Muscle of arm (tissue), 14 donors: ENCODE results near the gene RMI2. TPM values are rescaled to one million over a fixed set of nuclear protein-coding genes. Genes with fewer than 3 reads are reported as not detected.
"Not testable (repeated sequence)": the region's sequence is repeated elsewhere in the genome, so short reads cannot be mapped to it uniquely, and the experiment has no call there.

ENCODE experiments used
- DNase-seq: peaks from one replicate; pipeline ENCODE4 v3.0.0-alpha.2; 2013
- long read RNA-seq, 11 donors: transcript quantifications; one replicate each; lab custom pipeline, GENCODE V29; 2026
- polyA plus RNA-seq, 12 donors: library from polyadenylated mRNA; unstranded; fragments of 120-200 nt; gene quantifications; one replicate each; pipeline ENCODE4 v1.2.1, GENCODE V29; 2013; ENCODE audit not compliant: insufficient read length in 12 of 12

Gene RMI2
- polyA plus RNA-seq: 10 to 100 TPM in 6 of 12 donors, 1 to 10 TPM in 4, not detected in 2; 6.7 to 13.8 (median 10.5) TPM
- long read RNA-seq, donor 1, transcript RMI2-201 (2 exons, 1,457 nt): major isoform, 8 of 9 reads
- long read RNA-seq, donor 1, partial matches to known transcripts: 0 of 9 reads
- long read RNA-seq, donor 1, other reads (novel, unspliced or antisense): 0 of 9 reads
- long read RNA-seq, donor 2, partial matches to known transcripts: 0 of 2 reads
- long read RNA-seq, donor 2, other reads (novel, unspliced or antisense): 0 of 2 reads
- long read RNA-seq, donor 3, partial matches to known transcripts: 0 of 2 reads
- long read RNA-seq, donor 3, other reads (novel, unspliced or antisense): 0 of 2 reads
- long read RNA-seq, donor 4, partial matches to known transcripts: 0 of 4 reads
- long read RNA-seq, donor 4, other reads (novel, unspliced or antisense): 0 of 4 reads
- long read RNA-seq, donor 5, transcript RMI2-201 (2 exons, 1,457 nt): major isoform, 7 of 8 reads
- long read RNA-seq, donor 5, partial matches to known transcripts: 0 of 8 reads
- long read RNA-seq, donor 5, other reads (novel, unspliced or antisense): 0 of 8 reads
- long read RNA-seq, donor 6, partial matches to known transcripts: 0 of 2 reads
- long read RNA-seq, donor 6, other reads (novel, unspliced or antisense): 0 of 2 reads
- long read RNA-seq, donor 7, partial matches to known transcripts: 0 of 1 reads
- long read RNA-seq, donor 7, other reads (novel, unspliced or antisense): 0 of 1 reads
- long read RNA-seq, donor 8, partial matches to known transcripts: 0 of 3 reads
- long read RNA-seq, donor 8, other reads (novel, unspliced or antisense): 0 of 3 reads
- long read RNA-seq, donor 9, partial matches to known transcripts: 0 of 4 reads
- long read RNA-seq, donor 9, other reads (novel, unspliced or antisense): 0 of 4 reads
- long read RNA-seq, donor 10, transcript RMI2-201 (2 exons, 1,457 nt): major isoform, 6 of 6 reads
- long read RNA-seq, donor 10, partial matches to known transcripts: 0 of 6 reads
- long read RNA-seq, donor 10, other reads (novel, unspliced or antisense): 0 of 6 reads
- long read RNA-seq, donor 11, transcript RMI2-201 (2 exons, 1,457 nt): major isoform, 5 of 5 reads
- long read RNA-seq, donor 11, partial matches to known transcripts: 0 of 5 reads
- long read RNA-seq, donor 11, other reads (novel, unspliced or antisense): 0 of 5 reads

DNA sequence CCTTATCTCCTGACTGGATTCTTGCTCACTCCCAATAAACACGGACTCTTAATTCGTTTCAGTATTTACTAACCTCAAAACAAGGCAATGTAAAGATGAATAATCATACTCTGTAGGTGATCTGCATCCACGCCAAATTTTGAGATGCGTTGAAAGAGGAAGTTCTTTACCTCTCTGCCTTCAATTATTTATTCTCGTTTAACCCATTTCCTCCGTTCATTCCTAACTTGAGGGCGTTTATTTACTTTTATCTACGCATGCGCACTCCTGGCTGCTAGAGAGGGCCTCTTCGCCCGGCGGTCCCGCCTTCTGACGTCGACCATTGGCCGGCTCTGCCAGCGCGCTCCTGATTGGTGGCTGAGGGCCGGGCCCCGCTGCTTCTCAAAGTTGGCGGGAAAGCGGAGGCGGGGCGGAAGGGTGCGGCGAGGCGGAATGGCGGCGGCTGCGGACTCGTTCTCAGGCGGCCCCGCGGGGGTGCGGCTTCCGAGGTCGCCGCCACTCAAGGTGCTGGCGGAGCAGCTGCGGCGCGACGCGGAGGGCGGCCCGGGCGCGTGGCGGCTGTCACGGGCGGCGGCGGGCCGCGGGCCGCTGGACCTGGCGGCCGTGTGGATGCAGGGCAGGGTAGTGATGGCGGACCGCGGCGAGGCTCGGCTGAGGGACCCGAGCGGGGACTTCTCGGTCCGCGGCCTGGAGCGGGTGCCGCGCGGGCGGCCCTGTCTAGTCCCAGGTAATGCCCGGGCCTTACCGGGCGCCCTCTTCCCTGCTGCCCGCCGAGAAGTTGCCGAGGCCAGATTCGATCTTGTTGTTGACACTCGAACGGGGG, at the start of gene RMI2:
Gene RMI2 (plus strand): TSS at position 420 of the 823 bp plus-strand sequence. CDS start 13 bp downstream, at position 433.
- peak; percentile 98 for DNase-seq

- DNase-seq: no peak
Observed at GRCh38 chr16:11295672-11296071, 49.6 kb upstream of the RMI2 start.

GRCh38 chr16:11296351-11296705, 48.9 kb upstream of the RMI2 start:
- no peak for DNase-seq

DNA sequence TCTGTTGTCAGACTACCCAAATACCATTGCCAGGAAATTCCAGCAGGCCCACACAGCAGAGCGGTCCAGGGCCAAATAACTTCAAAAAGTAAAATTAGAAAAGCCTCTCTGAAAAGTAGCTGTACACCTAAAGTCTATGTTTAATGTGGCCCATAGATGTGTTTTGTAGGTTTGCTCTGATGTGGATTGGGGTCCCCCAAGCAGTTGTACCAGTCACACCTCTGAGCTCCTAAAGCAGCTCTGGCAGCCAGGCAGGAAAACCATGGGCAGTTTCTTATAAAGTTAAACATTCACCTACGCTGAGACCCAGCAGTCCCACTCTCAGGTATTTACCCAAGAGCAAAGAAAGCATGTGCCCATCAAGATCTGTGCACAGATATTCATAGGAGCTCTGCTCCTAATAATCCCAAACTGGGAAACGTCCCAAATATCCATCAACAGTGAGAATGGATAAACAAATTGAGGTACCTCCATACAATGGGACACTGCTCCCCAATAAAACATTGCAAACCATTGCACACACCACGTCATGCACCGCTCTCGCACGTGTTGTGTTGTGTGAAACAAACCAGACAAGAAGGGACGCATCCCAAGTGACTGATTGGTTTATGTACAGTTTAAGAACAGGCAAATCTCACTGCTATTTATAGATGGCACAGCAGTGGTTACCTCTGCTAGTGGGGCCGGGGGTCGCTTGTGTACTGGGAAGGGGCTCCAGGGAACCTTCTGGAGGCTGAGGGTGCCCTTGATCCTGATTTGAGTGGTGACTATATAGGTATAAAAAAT, 48.4 kb upstream of the RMI2 start:
- DNase-seq: no peak

GRCh38 chr16:11297492-11298142, 47.6 kb upstream of the RMI2 start:
- peak; percentile 27 for DNase-seq

- no peak for DNase-seq
Observed at GRCh38 chr16:11298143-11298900, 46.9 kb upstream of the RMI2 start.

- not testable (repeated sequence) for DNase-seq
Observed at GRCh38 chr16:11298950-11299547, 46.2 kb upstream of the RMI2 start.

DNA sequence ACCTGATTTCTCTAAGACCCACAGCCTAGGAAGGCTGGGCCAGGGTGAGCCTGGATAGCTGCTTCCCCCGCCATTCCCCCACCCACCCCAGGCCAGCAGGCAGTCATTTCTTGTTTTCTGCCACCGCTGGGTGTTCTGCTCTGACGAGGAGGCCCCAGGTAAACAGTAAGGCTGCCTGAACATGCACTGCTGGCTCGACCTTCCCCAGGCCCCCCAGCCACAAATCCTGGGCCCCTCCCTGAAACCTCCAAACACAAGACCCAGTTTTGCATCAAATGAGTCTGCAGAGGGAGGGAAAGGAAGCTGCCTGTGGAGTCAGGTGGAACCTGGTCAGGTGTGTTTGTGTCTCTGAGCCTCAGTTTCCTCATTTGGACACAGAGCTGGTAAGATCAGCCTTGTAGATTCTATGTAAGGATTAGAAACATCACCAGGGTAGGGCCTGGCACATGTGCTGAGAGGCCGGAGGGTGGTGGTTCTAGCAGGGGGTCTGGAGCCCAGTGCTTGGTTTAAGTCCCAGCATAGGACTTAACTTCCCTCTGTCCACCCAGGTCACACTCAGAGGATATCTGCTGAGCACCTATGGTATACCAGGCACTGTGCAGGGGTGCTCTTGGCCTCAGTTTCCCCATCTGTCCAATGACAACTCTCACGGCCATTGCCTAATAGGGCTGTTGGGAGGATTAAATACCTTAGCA, 45.2 kb upstream of the RMI2 start:
- DNase-seq: no peak

DNA sequence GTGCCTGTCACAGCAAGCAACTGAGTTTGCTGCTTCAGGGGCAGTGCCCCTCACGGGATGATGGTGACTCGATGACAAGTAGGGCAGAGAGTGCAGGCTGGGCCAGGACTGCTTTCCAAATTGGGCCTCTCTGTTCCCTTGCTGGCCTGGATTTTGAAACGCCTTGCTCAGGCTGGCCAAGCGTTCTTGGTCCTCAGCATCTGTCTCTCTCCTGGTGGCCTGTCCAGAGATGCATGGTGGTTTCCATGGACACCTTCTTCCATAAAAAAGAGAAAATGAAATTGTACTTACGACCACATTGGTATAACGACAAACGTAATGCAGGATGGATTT, 44.7 kb upstream of the RMI2 start:
- DNase-seq: no peak

DNA sequence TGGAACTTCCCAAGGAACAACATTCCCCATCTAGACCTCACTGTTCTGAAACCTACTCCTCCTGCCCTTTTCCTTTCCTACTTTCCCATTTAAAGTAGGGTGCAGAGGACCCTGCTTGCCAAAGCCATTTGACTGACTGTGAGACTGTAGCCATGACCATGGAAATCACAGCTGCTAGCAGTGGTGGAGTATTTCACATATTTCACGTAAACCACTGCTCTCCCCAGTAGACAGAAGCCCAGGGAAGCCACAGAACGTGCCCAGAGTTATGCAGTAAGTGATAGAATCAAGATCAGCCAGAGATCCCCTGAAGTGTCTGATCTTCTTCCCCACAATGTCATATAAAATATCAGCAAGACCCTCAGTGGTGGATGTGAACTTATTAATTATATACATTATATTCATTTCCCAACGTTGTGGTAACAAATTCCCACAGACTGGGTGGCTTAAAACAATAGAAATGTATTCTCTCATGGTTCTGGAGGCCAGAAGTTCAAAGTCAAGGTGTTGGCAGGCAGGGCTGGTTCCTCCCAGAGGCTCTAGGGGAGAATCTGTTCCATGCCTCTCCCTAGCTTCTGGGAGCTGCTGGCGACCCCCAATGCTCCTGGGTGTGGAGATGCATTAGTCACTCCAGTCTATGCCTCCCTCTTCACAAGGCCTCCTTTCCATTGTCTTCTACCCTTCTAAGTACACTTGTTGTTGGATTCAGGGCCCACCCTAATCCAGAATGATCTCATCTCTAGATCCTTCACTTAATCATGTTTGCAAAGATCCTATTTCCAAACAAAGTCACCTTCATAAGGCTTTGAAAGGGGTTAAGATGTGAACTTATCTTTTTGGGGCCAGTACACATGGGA, 43.4 kb upstream of the RMI2 start:
- no peak for DNase-seq

DNA sequence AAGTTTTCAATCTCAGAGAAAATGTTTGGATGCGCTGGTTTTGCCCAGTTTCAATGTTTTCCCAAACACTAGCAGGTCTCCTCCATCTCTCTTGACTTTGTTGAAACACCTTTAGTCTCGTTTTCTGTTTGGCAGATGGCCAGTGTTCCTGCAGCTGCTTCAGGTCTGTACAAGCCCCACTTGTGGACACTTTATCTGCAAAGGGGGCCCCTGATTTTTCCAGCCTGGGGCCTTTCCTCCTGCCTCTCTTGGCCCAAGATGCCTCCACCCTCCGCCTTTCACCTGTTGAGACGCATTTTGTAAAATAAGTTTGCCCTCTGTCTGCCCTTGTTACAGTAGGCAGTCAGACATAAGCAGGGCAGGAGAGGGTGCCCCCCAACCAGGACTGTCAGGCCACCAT, 42.3 kb upstream of the RMI2 start:
- DNase-seq: no peak

- no peak for DNase-seq
Observed at GRCh38 chr16:11303405-11304138, 41.7 kb upstream of the RMI2 start.

GRCh38 chr16:11306381-11306780, 38.9 kb upstream of the RMI2 start:
- DNase-seq: no peak

DNA sequence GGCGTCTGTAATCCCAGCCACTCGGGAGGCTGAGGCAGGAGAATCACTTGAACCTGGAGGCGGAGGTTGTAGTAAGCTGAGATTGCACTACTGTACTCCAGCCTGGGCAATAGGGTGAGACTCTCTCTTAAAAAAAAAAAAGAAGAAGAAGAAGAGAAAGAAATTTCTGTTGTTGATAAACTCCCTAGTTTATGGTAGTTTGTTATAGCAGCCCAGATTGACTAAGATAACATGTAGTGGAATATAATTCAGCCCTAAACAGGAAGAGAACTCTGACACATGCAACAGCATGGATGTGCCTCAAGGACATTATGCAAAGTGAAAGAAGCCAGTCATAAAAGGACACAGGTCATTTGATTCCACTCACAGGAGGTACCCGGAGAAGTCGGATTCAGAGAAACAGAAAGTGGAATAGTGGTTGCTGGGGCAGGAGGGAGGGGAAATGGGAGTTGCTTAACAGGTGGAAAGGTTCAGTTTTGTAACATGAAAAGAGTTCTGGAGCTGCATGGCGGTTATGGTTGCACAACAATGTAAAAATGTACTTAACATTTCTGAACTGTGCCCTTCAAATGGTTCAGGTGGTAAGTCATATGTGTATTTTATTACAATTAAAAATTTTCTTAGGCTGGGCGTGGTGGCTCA, 38.1 kb upstream of the RMI2 start:
- DNase-seq: no peak

- no peak for DNase-seq
Observed at GRCh38 chr16:11307639-11308492, 37.4 kb upstream of the RMI2 start.
